Epithelial cell of esophagus (primary cell): ENCODE data around the gene ADIG.

Source experiments
- DNase-seq: peaks from one replicate; pipeline ENCODE4 v3.0.0; 2010; ENCODE audit warnings: low read depth
- H3K4me3 ChIP-seq: 2 replicates; pipeline ENCODE4 v1.5.1; 2011; ENCODE audit warnings: mild to moderate bottlenecking, low read length, control low read depth
- CTCF ChIP-seq: IDR thresholded peaks from 2 replicates; pipeline ENCODE4 v1.5.1; 2011; ENCODE audit warnings: low read depth, mild to moderate bottlenecking, low read length, control low read depth, inconsistent platforms; ENCODE audit not compliant: insufficient read depth; ENCODE audit errors: missing control alignments

Gene ADIG

GRCh38 chr20:38558596-38559360 lies 22.2 kb upstream of the ADIG start:
- no peak for TF ChIP-seq CTCF
- DNase-seq, result no peak

GRCh38 chr20:38559764-38560163 lies 21.2 kb upstream of the ADIG start:
- no peak for TF ChIP-seq CTCF
- no peak overlapping the region for H3K4me3 ChIP-seq
- DNase-seq, result no peak

More at GRCh38 chr20:38558596-38559360, 22.2 kb upstream of the ADIG start:
- no peak overlapping the region for H3K4me3 ChIP-seq

- DNase-seq, result no peak
- TF ChIP-seq CTCF, result no peak
- H3K4me3 ChIP-seq, result no peak overlapping the region
Measured at GRCh38 chr20:38563802-38564431, 17.1 kb upstream of the ADIG start.

GRCh38 chr20:38564680-38565079 lies 16.3 kb upstream of the ADIG start:
- no peak for TF ChIP-seq CTCF
- DNase-seq, result no peak
- H3K4me3 ChIP-seq, result no peak overlapping the region

GRCh38 chr20:38566036-38566598 lies 14.9 kb upstream of the ADIG start:
- TF ChIP-seq CTCF, result no peak
- no peak overlapping the region for H3K4me3 ChIP-seq
- peak; percentile 29 for DNase-seq

GRCh38 chr20:38569747-38570525 lies 11.1 kb upstream of the ADIG start:
- H3K4me3 ChIP-seq, result no peak overlapping the region
- no peak for DNase-seq
- TF ChIP-seq CTCF, result no peak
